KMS-11 (cell line): ENCODE results near the gene E2F7.

Experiments
- H2AFZ ChIP-seq: fragments of 200-600 bp; sonication (generic); 2 replicates; pipeline ENCODE4 v1.6.1; 2016; ENCODE audit warnings: antibody characterized with exemption, mixed run types, low read depth
- H3K27ac ChIP-seq: fragments of 200-600 bp; sonication (generic); 2 replicates; pipeline ENCODE4 v1.6.1; 2016; ENCODE audit warnings: mild to moderate bottlenecking, mixed run types
- H3K27me3 ChIP-seq: fragments of 200-600 bp; sonication (generic); 2 replicates; pipeline ENCODE4 v1.6.1; 2017; ENCODE audit warnings: mild to moderate bottlenecking, low read depth, mixed run types, moderate library complexity; ENCODE audit not compliant: insufficient read depth
- H3K36me3 ChIP-seq: fragments of 200-600 bp; sonication (generic); 2 replicates; pipeline ENCODE4 v1.6.1; 2017; ENCODE audit warnings: mild to moderate bottlenecking, mixed run types; ENCODE audit not compliant: insufficient read depth
- H3K4me1 ChIP-seq: fragments of 200-600 bp; sonication (generic); 2 replicates; pipeline ENCODE4 v1.6.1; 2016; ENCODE audit warnings: mild to moderate bottlenecking, low read depth, mixed run types; ENCODE audit not compliant: poor library complexity, severe bottlenecking
- H3K4me2 ChIP-seq: fragments of 200-600 bp; sonication (generic); 2 replicates; pipeline ENCODE4 v1.7.0; 2016; ENCODE audit warnings: mild to moderate bottlenecking, mixed run types
- H3K4me3 ChIP-seq: fragments of 200-600 bp; sonication (generic); IDR thresholded peaks from 2 replicates; pipeline ENCODE4 v1.6.1; 2017; ENCODE audit warnings: low read depth, low read length, mixed read lengths; ENCODE audit not compliant: insufficient read depth
- H3K79me2 ChIP-seq: fragments of 200-600 bp; sonication (generic); 2 replicates; pipeline ENCODE4 v1.6.1; 2016; ENCODE audit warnings: low read depth, mixed run types; ENCODE audit not compliant: insufficient read depth
- H3K9ac ChIP-seq: fragments of 200-600 bp; sonication (generic); 2 replicates; pipeline ENCODE4 v1.6.1; 2016; ENCODE audit warnings: mild to moderate bottlenecking, mixed run types
- H4K20me1 ChIP-seq: fragments of 200-600 bp; sonication (generic); 2 replicates; pipeline ENCODE4 v1.6.1; 2016; ENCODE audit warnings: mild to moderate bottlenecking, mixed run types; ENCODE audit not compliant: insufficient read depth
- TF ChIP-seq, protein P1 (sequence below): fragments of 200-600 bp; sonication (generic); conservative IDR thresholded peaks from 2 replicates; pipeline ENCODE4 v1.6.1; 2017; ENCODE audit warnings: low read depth, mild to moderate bottlenecking, antibody characterized with exemption, low read length, moderate library complexity, mixed read lengths

Gene E2F7

DNA sequence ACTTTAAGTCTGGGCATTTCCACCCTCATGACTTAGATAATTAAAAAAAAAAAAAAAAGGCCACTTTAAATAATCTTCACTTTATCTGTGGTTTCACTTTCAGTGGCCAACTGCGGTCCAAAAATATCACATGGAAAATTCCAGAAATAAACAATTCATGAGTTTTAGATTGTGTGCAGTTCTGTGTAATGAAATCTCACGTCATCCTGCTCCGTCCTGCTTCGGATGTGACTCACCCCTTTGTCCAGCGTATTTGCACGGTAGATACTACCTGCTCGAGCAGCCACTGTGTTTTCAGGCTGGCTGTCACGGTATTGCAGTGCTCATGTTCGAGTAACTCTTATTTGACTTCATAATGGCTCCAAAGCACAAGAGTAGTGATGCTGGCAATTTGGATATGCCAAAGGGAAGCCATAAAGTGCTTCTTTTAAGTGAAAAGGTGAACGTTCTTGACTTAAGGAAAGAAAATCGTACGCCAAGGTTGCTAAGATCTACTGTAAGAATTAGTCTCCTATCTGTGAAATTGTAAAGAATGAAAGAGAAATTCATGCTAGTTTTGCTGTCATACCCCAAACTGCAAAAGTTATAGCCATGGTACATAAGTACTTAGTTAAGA, 2.4 kb downstream of the E2F7 start:
- Histone ChIP-seq H3K79me2 (no peaks in the 10 kb centered on the region), H3K9ac (no peak overlapping the region), H3K4me2 (peak overlapping the region; percentile 46), H3K4me1 (peaks cover 35% of the 10 kb centered on the region), H3K4me3 (no peak overlapping the region), H2AFZ (no peak overlapping the region), H4K20me1 (no peaks in the 10 kb centered on the region), H3K36me3 (no peaks in the 10 kb centered on the region), H3K27me3 (no peaks in the 10 kb centered on the region), H3K27ac (no peak overlapping the region)
- TF ChIP-seq, protein P1, sequence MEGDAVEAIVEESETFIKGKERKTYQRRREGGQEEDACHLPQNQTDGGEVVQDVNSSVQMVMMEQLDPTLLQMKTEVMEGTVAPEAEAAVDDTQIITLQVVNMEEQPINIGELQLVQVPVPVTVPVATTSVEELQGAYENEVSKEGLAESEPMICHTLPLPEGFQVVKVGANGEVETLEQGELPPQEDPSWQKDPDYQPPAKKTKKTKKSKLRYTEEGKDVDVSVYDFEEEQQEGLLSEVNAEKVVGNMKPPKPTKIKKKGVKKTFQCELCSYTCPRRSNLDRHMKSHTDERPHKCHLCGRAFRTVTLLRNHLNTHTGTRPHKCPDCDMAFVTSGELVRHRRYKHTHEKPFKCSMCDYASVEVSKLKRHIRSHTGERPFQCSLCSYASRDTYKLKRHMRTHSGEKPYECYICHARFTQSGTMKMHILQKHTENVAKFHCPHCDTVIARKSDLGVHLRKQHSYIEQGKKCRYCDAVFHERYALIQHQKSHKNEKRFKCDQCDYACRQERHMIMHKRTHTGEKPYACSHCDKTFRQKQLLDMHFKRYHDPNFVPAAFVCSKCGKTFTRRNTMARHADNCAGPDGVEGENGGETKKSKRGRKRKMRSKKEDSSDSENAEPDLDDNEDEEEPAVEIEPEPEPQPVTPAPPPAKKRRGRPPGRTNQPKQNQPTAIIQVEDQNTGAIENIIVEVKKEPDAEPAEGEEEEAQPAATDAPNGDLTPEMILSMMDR, result no peak

DNA sequence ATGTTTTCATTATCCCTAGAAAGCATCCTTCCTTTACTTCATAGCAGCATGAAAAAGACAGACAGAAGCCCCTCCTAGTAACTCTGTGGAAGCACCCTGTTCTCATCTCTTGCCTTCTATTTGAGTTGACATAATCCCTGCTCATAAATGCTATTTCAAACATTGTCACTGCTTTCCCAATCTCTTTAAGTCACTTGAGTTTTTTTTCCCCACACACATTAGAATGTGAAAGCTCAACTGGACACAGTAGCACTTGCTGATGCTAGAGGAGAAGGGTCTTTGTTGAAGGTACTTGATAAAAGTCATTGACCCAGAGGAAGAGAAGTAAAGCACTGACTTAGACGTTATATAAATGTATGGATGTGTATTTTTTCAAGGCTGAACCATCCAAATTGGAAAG, 3.0 kb downstream of the E2F7 start:
- Histone ChIP-seq H3K27ac (no peak overlapping the region), H4K20me1 (no peaks in the 10 kb centered on the region), H3K79me2 (no peaks in the 10 kb centered on the region), H3K36me3 (no peaks in the 10 kb centered on the region), H3K4me1 (peaks cover 35% of the 10 kb centered on the region), H3K9ac (no peak overlapping the region), H3K4me2 (peak overlapping the region; percentile 46; the same call in 1 of the 2 replicates), H3K27me3 (no peaks in the 10 kb centered on the region), H3K4me3 (no peak overlapping the region), H2AFZ (no peak overlapping the region)
- TF ChIP-seq, protein P1, result no peak

DNA sequence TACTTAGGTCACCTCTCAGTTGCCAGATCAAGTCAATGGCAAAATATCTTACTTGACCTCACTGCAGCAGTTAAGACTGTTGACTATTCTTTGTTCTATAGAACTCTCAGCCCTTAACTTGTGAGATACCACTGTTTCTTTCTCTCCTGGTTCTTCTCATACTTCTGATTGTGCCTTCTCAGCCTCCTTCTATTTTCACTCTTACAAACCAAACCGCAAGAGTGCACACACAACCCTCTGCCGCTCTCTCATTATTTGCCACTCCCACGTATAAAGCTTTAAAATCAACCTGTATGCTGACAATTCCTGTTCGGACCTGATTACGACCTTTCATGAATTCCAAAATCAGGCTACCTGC, 4.5 kb downstream of the E2F7 start:
- Histone ChIP-seq H3K27ac (no peak overlapping the region), H3K4me3 (no peak overlapping the region), H3K27me3 (no peaks in the 10 kb centered on the region), H3K4me2 (no peak overlapping the region), H3K4me1 (peaks cover 28% of the 10 kb centered on the region), H4K20me1 (no peaks in the 10 kb centered on the region), H3K36me3 (0 out of 2 replicates have a peak, but pooled peaks cover 3% of the 10 kb centered on the region), H2AFZ (no peak overlapping the region), H3K79me2 (no peaks in the 10 kb centered on the region), H3K9ac (no peak overlapping the region)
- TF ChIP-seq, protein P1, result no peak

DNA sequence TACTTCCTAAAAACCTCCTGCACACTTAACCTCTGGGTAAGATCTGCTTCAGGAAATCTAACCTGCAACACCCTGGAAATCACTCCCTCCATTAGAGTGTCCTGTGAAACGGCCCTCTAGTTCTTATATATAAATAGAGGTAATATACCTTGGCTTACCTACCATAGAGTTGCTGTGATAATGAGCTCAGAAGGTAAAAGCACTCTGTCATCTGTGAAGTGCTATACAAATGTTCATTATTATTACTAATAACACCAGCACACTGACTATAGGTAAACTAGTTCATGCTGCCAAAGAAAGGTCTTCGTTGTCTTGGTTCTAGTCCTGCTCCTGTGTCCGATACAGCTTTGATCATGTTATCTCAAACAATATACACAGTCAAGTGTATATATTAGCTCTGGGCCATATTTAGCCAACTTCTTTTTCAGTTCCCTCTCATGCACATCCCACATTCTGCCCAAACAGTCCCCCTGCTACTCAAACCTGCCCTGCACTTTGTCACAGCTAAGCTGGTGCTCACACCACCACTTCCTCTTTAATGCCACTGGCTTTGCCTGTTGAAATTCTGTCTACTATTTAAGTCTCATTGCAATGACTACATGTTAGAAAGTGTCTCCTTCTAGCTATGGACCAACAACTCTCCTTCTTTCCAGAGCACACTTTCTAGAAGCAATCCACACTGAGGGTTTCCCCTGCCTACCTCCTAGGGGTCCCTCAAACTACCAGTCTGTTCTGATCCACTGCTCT, 5.1 kb downstream of the E2F7 start:
- Histone ChIP-seq H3K79me2 (no peaks in the 10 kb centered on the region), H3K4me3 (no peak overlapping the region), H3K36me3 (0 out of 2 replicates have a peak, but pooled peaks cover 3% of the 10 kb centered on the region)

More for the DNA sequence above, 5.1 kb downstream of the E2F7 start:
- no peak overlapping the region for H2AFZ ChIP-seq
- no peak overlapping the region for H3K4me2 ChIP-seq
- TF ChIP-seq, protein P1, result no peak
- peaks cover 28% of the 10 kb centered on the region for H3K4me1 ChIP-seq
- no peaks in the 10 kb centered on the region for H4K20me1 ChIP-seq
- H3K27me3 ChIP-seq, result no peaks in the 10 kb centered on the region
- H3K9ac ChIP-seq, result no peak overlapping the region
- no peak overlapping the region for H3K27ac ChIP-seq
